AG09319 (cell line): ENCODE data around the gene ZNF565.
"Not testable (repeated sequence)": the region's sequence is repeated elsewhere in the genome, so short reads cannot be mapped to it uniquely, and the experiment has no call there.

ENCODE experiments used
- DNase-seq: peaks from one replicate; pipeline ENCODE4 v3.0.0-alpha.2; 2010; ENCODE audit warnings: low read depth; ENCODE audit errors: extremely low read depth
- CTCF ChIP-seq: IDR thresholded peaks from 2 replicates; pipeline ENCODE4 v1.5.1; 2011; ENCODE audit warnings: low read depth, mild to moderate bottlenecking, inconsistent platforms, low read length, moderate library complexity

The ZNF565 gene

DNA sequence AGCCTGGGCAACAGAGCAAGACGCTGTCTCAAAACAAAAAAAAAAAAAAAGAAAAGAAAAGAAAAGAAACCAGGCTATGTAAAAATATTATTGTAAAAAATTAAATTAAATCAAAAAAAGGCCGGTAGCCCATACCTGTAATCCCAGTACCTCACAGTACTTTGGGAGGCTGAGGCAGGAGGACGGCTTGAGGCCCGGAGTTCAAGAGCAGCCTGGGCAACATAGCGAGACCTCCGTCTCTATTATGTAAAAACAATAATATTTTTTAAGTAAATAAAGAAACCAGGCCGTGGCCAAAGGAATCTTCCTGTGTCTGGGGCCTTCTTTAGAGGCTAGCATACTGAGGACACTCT is 75.4 kb downstream of the ZNF565 start:
- no peak for DNase-seq
- TF ChIP-seq CTCF = no peak

DNA sequence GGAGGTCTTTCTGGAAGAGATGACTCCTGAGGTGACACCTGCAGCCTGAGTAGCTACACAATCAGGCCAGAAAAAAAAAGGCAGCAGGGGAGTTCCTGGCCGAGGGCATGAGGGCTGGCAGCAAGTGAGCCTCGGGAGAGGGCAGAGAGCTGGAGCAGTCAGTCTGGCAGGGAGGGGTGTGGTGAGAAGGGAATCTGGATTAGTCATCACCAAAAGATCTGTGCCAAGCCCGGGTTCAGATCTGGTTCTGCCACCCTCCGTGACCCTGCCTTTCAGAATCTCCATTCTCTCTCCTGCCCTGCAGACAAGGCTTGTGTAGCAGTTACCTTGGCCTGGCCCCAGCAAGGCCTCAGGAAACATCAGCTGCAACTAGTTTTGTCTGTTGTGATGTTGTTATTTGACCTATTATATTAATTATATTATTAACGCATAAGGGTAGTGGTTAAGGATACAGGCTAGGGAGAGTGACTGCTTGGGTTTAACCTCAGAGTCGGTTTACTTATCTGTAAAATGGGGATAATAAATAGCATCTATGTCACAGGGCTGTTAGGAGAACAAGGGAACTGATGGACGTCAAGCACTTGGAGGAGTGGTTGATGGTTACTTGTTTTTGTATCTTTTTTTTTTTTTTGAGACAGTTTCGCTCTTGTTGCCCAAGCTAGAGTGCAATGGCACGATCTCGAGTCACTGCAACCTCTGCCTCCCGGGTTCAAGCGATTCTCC is 77.3 kb downstream of the ZNF565 start:
- no peak for DNase-seq
- TF ChIP-seq CTCF = no peak

- not testable (repeated sequence) for DNase-seq
Observed at GRCh38 chr19:36134867-36135266, 79.6 kb downstream of the ZNF565 start.
